H9 (cell line): ENCODE data around the gene DRD4. TPM values are rescaled to one million over a fixed set of nuclear protein-coding genes. Genes with fewer than 3 reads are reported as not detected.
A peak's percentile ranks its signal among the peaks of the same experiment; 100 is the strongest.

ENCODE experiments used
- DNase-seq: peaks from one replicate; pipeline ENCODE4 v3.0.0-alpha.2; 2017
- H2AFZ ChIP-seq: one replicate; pipeline ENCODE4 v1.6.1; 2013; ENCODE audit warnings: mild to moderate bottlenecking, low read length, control low read depth, moderate library complexity
- H2AK5ac ChIP-seq: 2 replicates; pipeline ENCODE4 v1.6.1; 2013; ENCODE audit warnings: low read length, control low read depth, mixed read lengths; ENCODE audit not compliant: insufficient read length
- H2BK120ac ChIP-seq: one replicate; pipeline ENCODE4 v1.6.1; 2013; ENCODE audit warnings: low read depth, mild to moderate bottlenecking, low read length, control low read depth, inconsistent platforms; ENCODE audit not compliant: poor library complexity, severe bottlenecking
- H2BK12ac ChIP-seq: 2 replicates; pipeline ENCODE4 v1.6.1; 2013; ENCODE audit warnings: low read length, control low read depth, mixed read lengths, low read depth; ENCODE audit not compliant: insufficient read length
- H2BK15ac ChIP-seq: 2 replicates; pipeline ENCODE4 v1.6.1; 2013; ENCODE audit warnings: low read depth, low read length, control low read depth
- H2BK20ac ChIP-seq: one replicate; pipeline ENCODE4 v1.6.1; 2013; ENCODE audit warnings: low read depth, mild to moderate bottlenecking, low read length, control low read depth, inconsistent platforms; ENCODE audit not compliant: poor library complexity, severe bottlenecking
- H2BK5ac ChIP-seq: 2 replicates; pipeline ENCODE4 v1.6.1; 2013; ENCODE audit warnings: low read length, control low read depth, mixed read lengths; ENCODE audit not compliant: insufficient read length
- H3K14ac ChIP-seq: 2 replicates; pipeline ENCODE4 v1.6.1; 2013; ENCODE audit warnings: low read length, control low read depth; ENCODE audit not compliant: insufficient read depth
- H3K18ac ChIP-seq: 2 replicates; pipeline ENCODE4 v1.6.1; 2013; ENCODE audit warnings: low read depth, mild to moderate bottlenecking, mixed read lengths, low read length, control low read depth; ENCODE audit not compliant: insufficient read length
- H3K23ac ChIP-seq: 2 replicates; pipeline ENCODE4 v1.6.1; 2013; ENCODE audit warnings: low read length, control low read depth, mixed read lengths, low read depth; ENCODE audit not compliant: insufficient read length
- H3K23me2 ChIP-seq: 2 replicates; pipeline ENCODE4 v1.6.1; 2013; ENCODE audit warnings: low read depth, mild to moderate bottlenecking, mixed read lengths, low read length, control low read depth; ENCODE audit not compliant: insufficient read length, poor library complexity, severe bottlenecking
- H3K27ac ChIP-seq: 2 replicates; pipeline ENCODE4 v1.5.1; 2013; ENCODE audit warnings: low read length, control low read depth, mixed read lengths, low read depth; ENCODE audit not compliant: insufficient read length
- H3K27me3 ChIP-seq: 2 replicates; pipeline ENCODE4 v1.6.1; 2013; ENCODE audit warnings: low read length, control low read depth, inconsistent platforms; ENCODE audit not compliant: insufficient read depth
- H3K4ac ChIP-seq: 2 replicates; pipeline ENCODE4 v1.6.1; 2013; ENCODE audit warnings: low read depth, mild to moderate bottlenecking, control low read depth, inconsistent platforms, low read length, moderate library complexity
- H3K4me1 ChIP-seq: 2 replicates; pipeline ENCODE4 v1.6.1; 2013; ENCODE audit warnings: low read length, control low read depth, inconsistent platforms; ENCODE audit not compliant: insufficient read depth
- H3K4me2 ChIP-seq: 2 replicates; pipeline ENCODE4 v1.6.1; 2013; ENCODE audit warnings: low read length, control low read depth, mixed read lengths; ENCODE audit not compliant: insufficient read length, insufficient read depth
- H3K56ac ChIP-seq: 2 replicates; pipeline ENCODE4 v1.6.1; 2013; ENCODE audit warnings: low read depth, mild to moderate bottlenecking, mixed read lengths, low read length, control low read depth; ENCODE audit not compliant: insufficient read length
- H3K79me1 ChIP-seq: 2 replicates; pipeline ENCODE4 v1.6.1; 2013; ENCODE audit warnings: low read depth, mild to moderate bottlenecking, moderate library complexity, low read length, control low read depth, inconsistent platforms; ENCODE audit not compliant: insufficient read depth, poor library complexity, severe bottlenecking
- H3K79me2 ChIP-seq: 2 replicates; pipeline ENCODE4 v1.6.1; 2013; ENCODE audit warnings: low read length, control low read depth, inconsistent platforms; ENCODE audit not compliant: insufficient read depth
- H3K9ac ChIP-seq: 2 replicates; pipeline ENCODE4 v1.6.1; 2013; ENCODE audit warnings: low read length, control low read depth, mixed read lengths; ENCODE audit not compliant: insufficient read length; ENCODE audit errors: extremely low read depth
- H3K9me3 ChIP-seq: one replicate; pipeline ENCODE4 v1.6.1; 2013; ENCODE audit warnings: low read depth, low read length, inconsistent platforms; ENCODE audit not compliant: control insufficient read depth
- H3T11ph ChIP-seq: one replicate; pipeline ENCODE4 v1.6.1; 2013; ENCODE audit warnings: mild to moderate bottlenecking, low read length, control low read depth, inconsistent platforms
- H4K20me1 ChIP-seq: one replicate; pipeline ENCODE4 v1.6.1; 2013; ENCODE audit not compliant: control insufficient read depth, insufficient read length, insufficient read depth
- H4K5ac ChIP-seq: 2 replicates; pipeline ENCODE4 v1.6.1; 2013; ENCODE audit warnings: low read depth, mild to moderate bottlenecking, mixed read lengths, low read length, control low read depth; ENCODE audit not compliant: insufficient read length
- H4K8ac ChIP-seq: replicated peaks from 2 replicates; pipeline ENCODE4 v1.6.1; 2013; ENCODE audit warnings: low read length, control low read depth, mixed read lengths, low read depth; ENCODE audit not compliant: insufficient read length
- H4K91ac ChIP-seq: 2 replicates; pipeline ENCODE4 v1.6.1; 2013; ENCODE audit warnings: low read depth, mild to moderate bottlenecking, moderate library complexity, mixed read lengths, low read length, control low read depth; ENCODE audit not compliant: insufficient read length
- H3K27ac Mint-ChIP-seq, 3 experiments: 2 replicates in 2 of 3; 3 replicates in 1 of 3; pipeline ENCODE4 v1.8.0; 2020 to 2021; ENCODE audit warnings: mixed read lengths in 3 of 3, mild to moderate bottlenecking in 1 of 3, moderate library complexity in 1 of 3
- H3K27me3 Mint-ChIP-seq: 2 replicates; pipeline ENCODE4 v1.8.0; 2021; ENCODE audit warnings: low read depth, mild to moderate bottlenecking, moderate library complexity, mixed read lengths
- H3K36me3 Mint-ChIP-seq, 3 experiments: 2 replicates in 2 of 3; 3 replicates in 1 of 3; pipeline ENCODE4 v1.8.0; 2020 to 2021; ENCODE audit warnings: low read depth in 3 of 3, mixed read lengths in 3 of 3; ENCODE audit not compliant: insufficient read depth in 1 of 3
- H3K4me1 Mint-ChIP-seq, 2 experiments: 2 replicates each; pipeline ENCODE4 v1.8.0; 2020; ENCODE audit warnings: mixed read lengths in 2 of 2
- H3K4me3 Mint-ChIP-seq, 2 experiments: 2 replicates in 1 of 2; 3 replicates in 1 of 2; pipeline ENCODE4 v1.8.0; 2020 to 2021; ENCODE audit warnings: mild to moderate bottlenecking in 2 of 2, mixed read lengths in 2 of 2, moderate library complexity in 1 of 2
- H3K9me3 Mint-ChIP-seq, 2 experiments: 2 replicates in 1 of 2; 3 replicates in 1 of 2; pipeline ENCODE4 v1.8.0; 2020; ENCODE audit warnings: mild to moderate bottlenecking in 2 of 2, mixed read lengths in 2 of 2, moderate library complexity in 1 of 2
- CTCF ChIP-seq: fragments of 200-600 bp; sonication (generic); conservative IDR thresholded peaks from 3 replicates; pipeline ENCODE4 v1.8.0; 2021; ENCODE audit warnings: antibody characterized with exemption, mild to moderate bottlenecking
- WGBS: extraction: QIAGEN DNeasy Blood & Tissue Kit; methylation state at CpG from one replicate; pipeline ENCODE4 v1.1.7; 2013; ENCODE audit warnings: missing lambda C conversion rate, low lambda C conversion rate, mixed read lengths; ENCODE audit not compliant: insufficient read length; ENCODE audit errors: extremely low coverage; 5-methylcytosine and 5-hydroxymethylcytosine counted together
- total RNA-seq: library from RNA; stranded (reverse); gene quantifications from 2 replicates; pipeline ENCODE4 v1.2.1, GENCODE V29; 2021

DRD4 gene
- total RNA-seq, 1 experiment from 2014 or later = 6.8 TPM

GRCh38 chr11:639332-639955 is 2.4 kb downstream of the DRD4 start:
- Histone ChIP-seq H2AK5ac (no peak overlapping the region), H3K4me1 (no peaks in the 10 kb centered on the region; the same call in 1 of the 2 replicates), H3K23ac (no peak overlapping the region), H2AFZ (no peak overlapping the region), H2BK15ac (no peak overlapping the region), H3K9ac (no peak overlapping the region), H3K18ac (peak overlapping the region; percentile 62), H4K8ac (no peak overlapping the region), H3K79me1 (no peaks in the 10 kb centered on the region), H2BK120ac (no peak overlapping the region), H2BK5ac (no peak overlapping the region), H4K20me1 (no peaks in the 10 kb centered on the region), H2BK20ac (no peak overlapping the region), H2BK12ac (no peak overlapping the region), H3K27me3 (peaks cover 33% of the 10 kb centered on the region), H3K23me2 (peaks cover 19% of the 10 kb centered on the region), H4K91ac (no peak overlapping the region), H3K9me3 (no peaks in the 10 kb centered on the region), H3K79me2 (no peaks in the 10 kb centered on the region), H3K4me2 (peak overlapping the region; percentile 33), H3K4ac (no peak overlapping the region), H4K5ac (no peak overlapping the region), H3K27ac (no peak overlapping the region), H3K14ac (peak overlapping the region; percentile 40), H3T11ph (no peak overlapping the region), H3K56ac (no peak overlapping the region)
- Mint-ChIP-seq H3K27me3 (peaks cover 50% of the 10 kb centered on the region), H3K9me3 (no peaks in the 10 kb centered on the region; a peak in 2 of 5 replicates), H3K27ac (peak overlapping the region in 1 of 3 experiments; percentile 93; a peak in 2 of 7 replicates), H3K36me3 (peaks cover 2 to 22% (median 5%) of the 10 kb centered on the region in 3 experiments; a peak in 4 of 7 replicates), H3K4me3 (peak overlapping the region; percentile 55 to 75; a peak in 3 of 5 replicates), H3K4me1 (peaks cover 18 to 28% of the 10 kb centered on the region in 2 experiments)
- DNase-seq = no peak
- no peak for TF ChIP-seq CTCF
- WGBS = no CpG with 5 or more reads among the region's 80 CpGs
